SK-N-SH treated with all-trans-retinoic acid at 6 μM for 48 hours (cell line): ENCODE measurements around the gene PPARG.
A peak's percentile ranks its signal among the peaks of the same experiment; 100 is the strongest.

Experiments
- ATAC-seq: fragments of 200-7000 bp; cut with Tn5 transposase; 3 replicates; pipeline ENCODE4 v1.9.1; 2020; ENCODE audit warnings: mild to moderate bottlenecking, moderate library complexity
- ARNTL ChIP-seq: fragments of 450-650 bp; formaldehyde crosslinking; IDR thresholded peaks from 2 replicates; pipeline ENCODE4 v1.5.0; 2020; ENCODE audit warnings: low read depth, mild to moderate bottlenecking, moderate library complexity, borderline replicate concordance
- CREB5 ChIP-seq: fragments of 250-450 bp; sonication (Bioruptor Pico); IDR thresholded peaks from 2 replicates; pipeline ENCODE4 v1.5.1; 2020; ENCODE audit warnings: low read depth, mild to moderate bottlenecking, moderate library complexity
- ESRRG ChIP-seq: fragments of 250-450 bp; sonication (Bioruptor Pico); IDR thresholded peaks from 2 replicates; pipeline ENCODE4 v1.6.1; 2021; ENCODE audit warnings: mild to moderate bottlenecking
- GLIS3 ChIP-seq: fragments of 250-450 bp; sonication (Bioruptor Pico); IDR thresholded peaks from 2 replicates; pipeline ENCODE4 v1.5.0; 2020; ENCODE audit warnings: mild to moderate bottlenecking, moderate library complexity
- ISL1 ChIP-seq: fragments of 250-450 bp; sonication (Bioruptor Pico); IDR thresholded peaks from 2 replicates; pipeline ENCODE4 v2.1.2; 2022; ENCODE audit warnings: mild to moderate bottlenecking, moderate library complexity
- OSR1 ChIP-seq: fragments of 250-450 bp; sonication (Bioruptor Pico); IDR thresholded peaks from 2 replicates; pipeline ENCODE4 v1.8.0; 2022; ENCODE audit warnings: moderate library complexity, mild to moderate bottlenecking, inconsistent platforms
- POU6F1 ChIP-seq: fragments of 250-450 bp; sonication (Bioruptor Pico); IDR thresholded peaks from 2 replicates; pipeline ENCODE4 v1.8.0; 2021; ENCODE audit warnings: low read depth, mild to moderate bottlenecking, moderate library complexity, borderline replicate concordance
- RARB ChIP-seq: fragments of 250-450 bp; sonication (Bioruptor Pico); IDR thresholded peaks from 2 replicates; pipeline ENCODE4 v1.8.0; 2021; ENCODE audit warnings: mild to moderate bottlenecking, moderate library complexity
- SNAI2 ChIP-seq: fragments of 250-450 bp; sonication (Bioruptor Pico); IDR thresholded peaks from 2 replicates; pipeline ENCODE4 v1.5.0; 2020; ENCODE audit warnings: mild to moderate bottlenecking, moderate library complexity
- TCF4 ChIP-seq: fragments of 250-450 bp; sonication (Bioruptor Pico); IDR thresholded peaks from 2 replicates; pipeline ENCODE4 v1.8.0; 2021; ENCODE audit warnings: mild to moderate bottlenecking, moderate library complexity, borderline replicate concordance
- TOX ChIP-seq: fragments of 250-450 bp; sonication (Bioruptor Pico); IDR thresholded peaks from 2 replicates; pipeline ENCODE4 v1.8.0; 2021; ENCODE audit warnings: mild to moderate bottlenecking, moderate library complexity, borderline replicate concordance
- ZC3H10 ChIP-seq: fragments of 250-450 bp; sonication (Bioruptor Pico); IDR thresholded peaks from 2 replicates; pipeline ENCODE4 v1.5.1; 2021; ENCODE audit warnings: mild to moderate bottlenecking, moderate library complexity
- ZFP3 ChIP-seq: fragments of 250-450 bp; sonication (Bioruptor Pico); IDR thresholded peaks from 2 replicates; pipeline ENCODE4 v1.5.0; 2020; ENCODE audit warnings: mild to moderate bottlenecking, moderate library complexity
- ZNF565 ChIP-seq: fragments of 450-650 bp; formaldehyde crosslinking; conservative IDR thresholded peaks from 2 replicates; pipeline ENCODE4 v1.5.0; 2020; ENCODE audit warnings: low read depth, mild to moderate bottlenecking, moderate library complexity
- ZNF70 ChIP-seq: fragments of 450-650 bp; formaldehyde crosslinking; IDR thresholded peaks from 2 replicates; pipeline ENCODE4 v1.5.0; 2020; ENCODE audit warnings: mild to moderate bottlenecking, moderate library complexity
- ZNF8 ChIP-seq: fragments of 450-650 bp; formaldehyde crosslinking; IDR thresholded peaks from 2 replicates; pipeline ENCODE4 v1.5.0; 2020; ENCODE audit warnings: mild to moderate bottlenecking, moderate library complexity
- TF ChIP-seq, protein P1 (sequence below): fragments of 250-450 bp; sonication (Bioruptor Pico); IDR thresholded peaks from 2 replicates; pipeline ENCODE4 v1.5.0; 2020; ENCODE audit warnings: mild to moderate bottlenecking, moderate library complexity
- TF ChIP-seq, protein P2 (sequence below): fragments of 250-450 bp; sonication (Bioruptor Pico); IDR thresholded peaks from 2 replicates; pipeline ENCODE4 v1.5.1; 2021; ENCODE audit warnings: mild to moderate bottlenecking, moderate library complexity
- TF ChIP-seq, protein P3 (sequence below): fragments of 250-450 bp; sonication (Bioruptor Pico); IDR thresholded peaks from 2 replicates; pipeline ENCODE4 v1.8.0; 2020; ENCODE audit warnings: mild to moderate bottlenecking, moderate library complexity, borderline replicate concordance

The PPARG gene

GRCh38 chr3:12408984-12409683, 120.3 kb downstream of the PPARG start:
- TF ChIP-seq ZFP3 (CRISPR knock-in tag) (no peak), ARNTL (CRISPR knock-in tag) (no peak), POU6F1 (CRISPR knock-in tag) (no peak), ZC3H10 (CRISPR knock-in tag) (no peak), GLIS3 (CRISPR knock-in tag) (no peak), ZNF70 (CRISPR knock-in tag) (no peak), ZNF8 (CRISPR knock-in tag) (no peak), ISL1 (CRISPR knock-in tag) (peak; percentile 43; the same call in 1 of the 2 replicates)
- ATAC-seq, result no peak

GRCh38 chr3:12409684-12410596, 121.1 kb downstream of the PPARG start:
- ATAC-seq, result no peak
- TF ChIP-seq ZNF565 (CRISPR knock-in tag) (no peak), ZNF8 (CRISPR knock-in tag) (no peak), TCF4 (CRISPR knock-in tag) (no peak), SNAI2 (CRISPR knock-in tag) (no peak), CREB5 (CRISPR knock-in tag) (no peak), ZFP3 (CRISPR knock-in tag) (no peak), POU6F1 (CRISPR knock-in tag) (no peak), ZNF70 (CRISPR knock-in tag) (no peak), ISL1 (CRISPR knock-in tag) (no peak), RARB (CRISPR knock-in tag) (no peak), TOX (CRISPR knock-in tag) (no peak), OSR1 (CRISPR knock-in tag) (no peak), ESRRG (CRISPR knock-in tag) (no peak)
- TF ChIP-seq, protein P1, sequence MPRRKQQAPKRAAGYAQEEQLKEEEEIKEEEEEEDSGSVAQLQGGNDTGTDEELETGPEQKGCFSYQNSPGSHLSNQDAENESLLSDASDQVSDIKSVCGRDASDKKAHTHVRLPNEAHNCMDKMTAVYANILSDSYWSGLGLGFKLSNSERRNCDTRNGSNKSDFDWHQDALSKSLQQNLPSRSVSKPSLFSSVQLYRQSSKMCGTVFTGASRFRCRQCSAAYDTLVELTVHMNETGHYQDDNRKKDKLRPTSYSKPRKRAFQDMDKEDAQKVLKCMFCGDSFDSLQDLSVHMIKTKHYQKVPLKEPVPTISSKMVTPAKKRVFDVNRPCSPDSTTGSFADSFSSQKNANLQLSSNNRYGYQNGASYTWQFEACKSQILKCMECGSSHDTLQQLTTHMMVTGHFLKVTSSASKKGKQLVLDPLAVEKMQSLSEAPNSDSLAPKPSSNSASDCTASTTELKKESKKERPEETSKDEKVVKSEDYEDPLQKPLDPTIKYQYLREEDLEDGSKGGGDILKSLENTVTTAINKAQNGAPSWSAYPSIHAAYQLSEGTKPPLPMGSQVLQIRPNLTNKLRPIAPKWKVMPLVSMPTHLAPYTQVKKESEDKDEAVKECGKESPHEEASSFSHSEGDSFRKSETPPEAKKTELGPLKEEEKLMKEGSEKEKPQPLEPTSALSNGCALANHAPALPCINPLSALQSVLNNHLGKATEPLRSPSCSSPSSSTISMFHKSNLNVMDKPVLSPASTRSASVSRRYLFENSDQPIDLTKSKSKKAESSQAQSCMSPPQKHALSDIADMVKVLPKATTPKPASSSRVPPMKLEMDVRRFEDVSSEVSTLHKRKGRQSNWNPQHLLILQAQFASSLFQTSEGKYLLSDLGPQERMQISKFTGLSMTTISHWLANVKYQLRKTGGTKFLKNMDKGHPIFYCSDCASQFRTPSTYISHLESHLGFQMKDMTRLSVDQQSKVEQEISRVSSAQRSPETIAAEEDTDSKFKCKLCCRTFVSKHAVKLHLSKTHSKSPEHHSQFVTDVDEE (CRISPR knock-in tag), result no peak
- TF ChIP-seq, protein P2, sequence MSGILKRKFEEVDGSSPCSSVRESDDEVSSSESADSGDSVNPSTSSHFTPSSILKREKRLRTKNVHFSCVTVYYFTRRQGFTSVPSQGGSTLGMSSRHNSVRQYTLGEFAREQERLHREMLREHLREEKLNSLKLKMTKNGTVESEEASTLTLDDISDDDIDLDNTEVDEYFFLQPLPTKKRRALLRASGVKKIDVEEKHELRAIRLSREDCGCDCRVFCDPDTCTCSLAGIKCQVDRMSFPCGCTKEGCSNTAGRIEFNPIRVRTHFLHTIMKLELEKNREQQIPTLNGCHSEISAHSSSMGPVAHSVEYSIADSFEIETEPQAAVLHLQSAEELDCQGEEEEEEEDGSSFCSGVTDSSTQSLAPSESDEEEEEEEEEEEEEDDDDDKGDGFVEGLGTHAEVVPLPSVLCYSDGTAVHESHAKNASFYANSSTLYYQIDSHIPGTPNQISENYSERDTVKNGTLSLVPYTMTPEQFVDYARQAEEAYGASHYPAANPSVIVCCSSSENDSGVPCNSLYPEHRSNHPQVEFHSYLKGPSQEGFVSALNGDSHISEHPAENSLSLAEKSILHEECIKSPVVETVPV (CRISPR knock-in tag), result no peak
- TF ChIP-seq, protein P3, sequence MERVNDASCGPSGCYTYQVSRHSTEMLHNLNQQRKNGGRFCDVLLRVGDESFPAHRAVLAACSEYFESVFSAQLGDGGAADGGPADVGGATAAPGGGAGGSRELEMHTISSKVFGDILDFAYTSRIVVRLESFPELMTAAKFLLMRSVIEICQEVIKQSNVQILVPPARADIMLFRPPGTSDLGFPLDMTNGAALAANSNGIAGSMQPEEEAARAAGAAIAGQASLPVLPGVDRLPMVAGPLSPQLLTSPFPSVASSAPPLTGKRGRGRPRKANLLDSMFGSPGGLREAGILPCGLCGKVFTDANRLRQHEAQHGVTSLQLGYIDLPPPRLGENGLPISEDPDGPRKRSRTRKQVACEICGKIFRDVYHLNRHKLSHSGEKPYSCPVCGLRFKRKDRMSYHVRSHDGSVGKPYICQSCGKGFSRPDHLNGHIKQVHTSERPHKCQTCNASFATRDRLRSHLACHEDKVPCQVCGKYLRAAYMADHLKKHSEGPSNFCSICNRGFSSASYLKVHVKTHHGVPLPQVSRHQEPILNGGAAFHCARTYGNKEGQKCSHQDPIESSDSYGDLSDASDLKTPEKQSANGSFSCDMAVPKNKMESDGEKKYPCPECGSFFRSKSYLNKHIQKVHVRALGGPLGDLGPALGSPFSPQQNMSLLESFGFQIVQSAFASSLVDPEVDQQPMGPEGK (CRISPR knock-in tag), result no peak
- TF ChIP-seq, all 23 proteins: peak for 0
